ENCODE measurements around the gene SCARB1.

DNA sequence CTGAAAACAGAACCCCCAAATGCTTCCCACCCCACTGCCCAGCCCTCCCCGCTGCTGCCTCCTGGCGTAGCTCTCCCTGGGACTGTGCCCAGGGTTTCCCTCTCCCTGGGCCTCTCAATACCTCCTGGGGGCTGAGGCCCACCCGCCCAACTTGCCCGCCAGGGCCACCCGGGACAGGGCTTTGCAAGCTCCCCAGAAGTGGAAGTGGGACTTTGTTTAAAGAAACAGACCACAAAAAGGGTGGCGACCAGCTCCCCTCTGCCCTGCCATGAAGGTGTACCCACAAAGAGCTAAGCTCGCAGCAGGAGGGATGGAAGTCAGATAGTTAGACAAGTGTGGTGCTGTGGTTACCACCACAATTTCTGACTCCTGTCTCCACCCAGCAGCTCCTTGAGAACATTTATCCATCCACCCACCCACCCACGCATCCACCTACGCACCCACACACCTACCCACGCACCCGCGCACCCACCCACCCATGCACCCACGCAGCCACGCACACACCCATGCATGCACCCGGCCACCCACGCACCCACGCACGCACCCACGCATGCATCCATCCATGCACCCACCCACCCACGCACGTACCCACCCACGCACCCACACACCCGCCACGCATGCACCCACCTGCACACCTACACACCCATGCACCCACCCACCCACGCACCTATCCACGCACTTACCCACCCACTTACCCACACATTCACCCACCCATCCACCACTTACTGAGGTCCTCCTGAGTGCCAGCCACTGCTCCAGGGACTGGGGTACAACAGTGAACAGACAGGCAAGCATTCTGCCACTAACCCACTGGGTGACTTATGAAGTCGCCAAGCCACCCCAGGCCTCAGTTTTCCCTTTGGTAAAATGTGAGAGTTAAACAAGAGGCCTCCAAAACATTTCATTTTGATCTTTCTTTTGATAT, 127.3 kb downstream of the SCARB1 start:
- TF ChIP-seq, protein P1, sequence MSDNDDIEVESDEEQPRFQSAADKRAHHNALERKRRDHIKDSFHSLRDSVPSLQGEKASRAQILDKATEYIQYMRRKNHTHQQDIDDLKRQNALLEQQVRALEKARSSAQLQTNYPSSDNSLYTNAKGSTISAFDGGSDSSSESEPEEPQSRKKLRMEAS (IDR thresholded peaks at IDR 0.05) = no peak
- no peak for TF ChIP-seq RFX3 (CRISPR knock-in tag; IDR thresholded peaks at IDR 0.05)
- no peak for TF ChIP-seq ZBTB21 (CRISPR knock-in tag; IDR thresholded peaks at IDR 0.05)
- no peak for TF ChIP-seq SP140L (CRISPR knock-in tag; IDR thresholded peaks at IDR 0.05; ENCODE audit: borderline replicate concordance)
- TF ChIP-seq POLR2A (IDR thresholded peaks at IDR 0.05; ENCODE audit: insufficient read depth in 1 of 2, low read depth in 2 of 2, low read length in 2 of 2) = no peak
- TF ChIP-seq, protein P2, sequence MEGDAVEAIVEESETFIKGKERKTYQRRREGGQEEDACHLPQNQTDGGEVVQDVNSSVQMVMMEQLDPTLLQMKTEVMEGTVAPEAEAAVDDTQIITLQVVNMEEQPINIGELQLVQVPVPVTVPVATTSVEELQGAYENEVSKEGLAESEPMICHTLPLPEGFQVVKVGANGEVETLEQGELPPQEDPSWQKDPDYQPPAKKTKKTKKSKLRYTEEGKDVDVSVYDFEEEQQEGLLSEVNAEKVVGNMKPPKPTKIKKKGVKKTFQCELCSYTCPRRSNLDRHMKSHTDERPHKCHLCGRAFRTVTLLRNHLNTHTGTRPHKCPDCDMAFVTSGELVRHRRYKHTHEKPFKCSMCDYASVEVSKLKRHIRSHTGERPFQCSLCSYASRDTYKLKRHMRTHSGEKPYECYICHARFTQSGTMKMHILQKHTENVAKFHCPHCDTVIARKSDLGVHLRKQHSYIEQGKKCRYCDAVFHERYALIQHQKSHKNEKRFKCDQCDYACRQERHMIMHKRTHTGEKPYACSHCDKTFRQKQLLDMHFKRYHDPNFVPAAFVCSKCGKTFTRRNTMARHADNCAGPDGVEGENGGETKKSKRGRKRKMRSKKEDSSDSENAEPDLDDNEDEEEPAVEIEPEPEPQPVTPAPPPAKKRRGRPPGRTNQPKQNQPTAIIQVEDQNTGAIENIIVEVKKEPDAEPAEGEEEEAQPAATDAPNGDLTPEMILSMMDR (CRISPR knock-in tag; IDR thresholded peaks at IDR 0.05) = no peak
- no peak for TF ChIP-seq POLR2AphosphoS5 (IDR thresholded peaks at IDR 0.05; ENCODE audit: low read depth, low read length)
- TF ChIP-seq, protein P3, sequence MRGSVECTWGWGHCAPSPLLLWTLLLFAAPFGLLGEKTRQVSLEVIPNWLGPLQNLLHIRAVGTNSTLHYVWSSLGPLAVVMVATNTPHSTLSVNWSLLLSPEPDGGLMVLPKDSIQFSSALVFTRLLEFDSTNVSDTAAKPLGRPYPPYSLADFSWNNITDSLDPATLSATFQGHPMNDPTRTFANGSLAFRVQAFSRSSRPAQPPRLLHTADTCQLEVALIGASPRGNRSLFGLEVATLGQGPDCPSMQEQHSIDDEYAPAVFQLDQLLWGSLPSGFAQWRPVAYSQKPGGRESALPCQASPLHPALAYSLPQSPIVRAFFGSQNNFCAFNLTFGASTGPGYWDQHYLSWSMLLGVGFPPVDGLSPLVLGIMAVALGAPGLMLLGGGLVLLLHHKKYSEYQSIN (CRISPR knock-in tag; IDR thresholded peaks at IDR 0.05; ENCODE audit: borderline replicate concordance) = no peak
- no peak for TF ChIP-seq SMAD3 (CRISPR knock-in tag; IDR thresholded peaks at IDR 0.05)
